Measurements from ENCODE around the gene DPF3.
"Not testable (repeated sequence)": the region's sequence is repeated elsewhere in the genome, so short reads cannot be mapped to it uniquely, and the experiment has no call there.

The DPF3 gene

GRCh38 chr14:72878746-72879145, 15.2 kb downstream of the DPF3 start:
- no peak for DNase-seq

GRCh38 chr14:72876710-72877063, 17.2 kb downstream of the DPF3 start:
- DNase-seq: no peak

GRCh38 chr14:72876005-72876709, 17.7 kb downstream of the DPF3 start:
- no peak for DNase-seq

GRCh38 chr14:72870878-72871277, 23.0 kb downstream of the DPF3 start:
- not testable (repeated sequence) for DNase-seq

- DNase-seq: no peak
These were observed 24.2 kb downstream of the DPF3 start for GRCh38 chr14:72869407-72870329.

- no peak for DNase-seq
These were observed 25.4 kb downstream of the DPF3 start for GRCh38 chr14:72868500-72868899.

- no peak for DNase-seq
These were observed 29.1 kb downstream of the DPF3 start for GRCh38 chr14:72864712-72865365.

GRCh38 chr14:72863216-72864006, 30.5 kb downstream of the DPF3 start:
- no peak for DNase-seq

GRCh38 chr14:72856530-72857266, 37.2 kb downstream of the DPF3 start:
- DNase-seq: no peak

- no peak for DNase-seq
These were observed 38.0 kb downstream of the DPF3 start for GRCh38 chr14:72855913-72856312.

- no peak for DNase-seq
These were observed 41.7 kb downstream of the DPF3 start for GRCh38 chr14:72852194-72852593.

GRCh38 chr14:72851635-72852034, 42.3 kb downstream of the DPF3 start:
- DNase-seq: no peak

GRCh38 chr14:72850360-72850759, 43.5 kb downstream of the DPF3 start:
- DNase-seq: no peak

- DNase-seq: no peak
These were observed 44.7 kb downstream of the DPF3 start for GRCh38 chr14:72849222-72849621.

- no peak for DNase-seq
These were observed 46.2 kb downstream of the DPF3 start for GRCh38 chr14:72847721-72848120.

- no peak for DNase-seq
These were observed 48.2 kb downstream of the DPF3 start for GRCh38 chr14:72845683-72846082.

GRCh38 chr14:72845196-72845595, 48.7 kb downstream of the DPF3 start:
- no peak for DNase-seq

- DNase-seq: no peak
These were observed 49.4 kb downstream of the DPF3 start for GRCh38 chr14:72844524-72844923.

GRCh38 chr14:72839753-72840607, 53.9 kb downstream of the DPF3 start:
- no peak for DNase-seq

GRCh38 chr14:72839351-72839750, 54.5 kb downstream of the DPF3 start:
- no peak for DNase-seq

GRCh38 chr14:72836085-72836484, 57.8 kb downstream of the DPF3 start:
- no peak for DNase-seq
